HG02642 (cell line): ENCODE measurements around the gene ISL2.

Source experiments
- ATAC-seq: cut with Tn5 transposase; IDR thresholded peaks from one replicate; pipeline ENCODE4 v1.9.1; 2021; ENCODE audit warnings: mild to moderate bottlenecking; ENCODE audit not compliant: unreplicated experiment, poor library complexity

ISL2 gene

GRCh38 chr15:76368122-76368621 lies 31.6 kb downstream of the ISL2 start:
- ATAC-seq: no peak

- no peak for ATAC-seq
Observed at GRCh38 chr15:76376029-76376428, 39.5 kb downstream of the ISL2 start.

GRCh38 chr15:76376816-76377215 lies 40.2 kb downstream of the ISL2 start:
- no peak for ATAC-seq

- no peak for ATAC-seq
Observed at GRCh38 chr15:76377217-76377616, 40.6 kb downstream of the ISL2 start.

- no peak for ATAC-seq
Observed at GRCh38 chr15:76377751-76378150, 41.2 kb downstream of the ISL2 start.

GRCh38 chr15:76378691-76379090 lies 42.1 kb downstream of the ISL2 start:
- no peak for ATAC-seq

GRCh38 chr15:76380249-76380648 lies 43.7 kb downstream of the ISL2 start:
- no peak for ATAC-seq

- no peak for ATAC-seq
Observed at GRCh38 chr15:76381366-76381765, 44.8 kb downstream of the ISL2 start.

- ATAC-seq: no peak
Observed at GRCh38 chr15:76382987-76383728, 46.6 kb downstream of the ISL2 start.

GRCh38 chr15:76384409-76384808 lies 47.8 kb downstream of the ISL2 start:
- ATAC-seq: no peak

GRCh38 chr15:76386178-76386577 lies 49.6 kb downstream of the ISL2 start:
- ATAC-seq: no peak

- ATAC-seq: no peak
Observed at GRCh38 chr15:76386926-76387325, 50.4 kb downstream of the ISL2 start.

- no peak for ATAC-seq
Observed at GRCh38 chr15:76390571-76390970, 54.0 kb downstream of the ISL2 start.

GRCh38 chr15:76391309-76391708 lies 54.7 kb downstream of the ISL2 start:
- no peak for ATAC-seq

GRCh38 chr15:76391847-76392246 lies 55.3 kb downstream of the ISL2 start:
- no peak for ATAC-seq
